Fibroblast of skin of right quadriceps (primary cell): ENCODE data around the gene CCNY.
"Not testable (repeated sequence)": the region's sequence is repeated elsewhere in the genome, so short reads cannot be mapped to it uniquely, and the experiment has no call there.

ENCODE experiments used
- DNase-seq: peaks from one replicate; pipeline ENCODE4 v3.0.0-alpha.2; 2013

The CCNY gene

GRCh38 chr10:35535136-35535535 is 198.8 kb downstream of the CCNY start:
- DNase-seq: no peak

- no peak for DNase-seq
These were observed 200.5 kb downstream of the CCNY start for GRCh38 chr10:35536789-35537188.

DNA sequence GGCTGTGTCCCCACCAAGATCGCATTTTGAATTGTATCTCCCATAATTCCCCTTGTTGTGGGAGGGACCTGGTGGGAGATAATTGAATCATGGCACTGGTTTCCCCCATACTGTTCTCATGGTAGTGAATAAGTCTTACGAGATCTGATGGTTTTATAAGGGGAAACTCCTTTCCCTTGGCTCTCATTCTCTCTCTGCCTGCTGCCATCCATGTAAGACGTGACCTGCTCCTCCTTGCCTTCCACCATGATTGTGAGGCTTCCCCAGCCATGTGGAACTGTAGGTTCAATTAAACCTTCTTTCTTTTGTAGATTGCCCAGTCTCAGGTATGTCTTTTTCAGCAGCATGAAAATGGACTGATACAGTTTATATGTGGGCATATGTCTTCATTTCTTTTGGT is 201.6 kb downstream of the CCNY start:
- not testable (repeated sequence) for DNase-seq

GRCh38 chr10:35540296-35541164 is 204.2 kb downstream of the CCNY start:
- no peak for DNase-seq

DNA sequence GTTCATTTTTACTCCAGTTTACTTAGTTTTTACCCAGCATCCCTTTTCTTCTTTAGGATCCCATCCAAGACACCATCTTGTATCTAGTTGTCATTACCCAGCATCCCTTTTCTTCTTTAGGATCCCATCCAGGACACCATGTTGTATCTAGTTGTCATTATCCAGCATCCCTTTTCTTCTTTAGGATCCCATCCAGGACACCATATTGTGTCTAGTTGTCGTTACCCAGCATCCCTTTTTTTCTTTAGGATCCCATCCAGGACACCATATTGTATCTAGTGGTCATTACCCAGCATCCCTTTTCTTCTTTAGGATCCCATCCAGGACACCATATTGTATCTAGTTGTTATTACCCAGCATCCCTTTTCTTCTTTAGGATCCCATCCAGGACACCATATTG is 205.4 kb downstream of the CCNY start:
- DNase-seq: no peak

DNA sequence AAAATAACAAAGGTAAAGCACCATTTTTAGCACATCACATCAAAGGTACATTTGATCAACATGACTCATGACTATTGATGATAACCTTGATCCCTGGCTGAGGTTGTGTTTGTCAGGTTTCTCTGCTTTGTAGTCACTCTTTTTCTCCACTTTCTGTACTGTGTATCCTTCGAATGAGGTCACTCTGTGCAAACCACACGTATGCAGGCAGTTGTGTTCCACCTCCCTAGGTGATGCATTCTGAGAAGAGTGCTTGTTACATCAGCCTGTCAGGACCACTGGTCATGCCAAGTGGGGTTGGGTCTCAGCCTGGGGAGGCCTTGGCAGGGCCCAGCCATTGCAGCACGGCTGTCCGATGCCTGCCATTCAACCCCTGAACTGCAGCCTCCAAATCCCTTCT is 206.0 kb downstream of the CCNY start:
- no peak for DNase-seq

DNA sequence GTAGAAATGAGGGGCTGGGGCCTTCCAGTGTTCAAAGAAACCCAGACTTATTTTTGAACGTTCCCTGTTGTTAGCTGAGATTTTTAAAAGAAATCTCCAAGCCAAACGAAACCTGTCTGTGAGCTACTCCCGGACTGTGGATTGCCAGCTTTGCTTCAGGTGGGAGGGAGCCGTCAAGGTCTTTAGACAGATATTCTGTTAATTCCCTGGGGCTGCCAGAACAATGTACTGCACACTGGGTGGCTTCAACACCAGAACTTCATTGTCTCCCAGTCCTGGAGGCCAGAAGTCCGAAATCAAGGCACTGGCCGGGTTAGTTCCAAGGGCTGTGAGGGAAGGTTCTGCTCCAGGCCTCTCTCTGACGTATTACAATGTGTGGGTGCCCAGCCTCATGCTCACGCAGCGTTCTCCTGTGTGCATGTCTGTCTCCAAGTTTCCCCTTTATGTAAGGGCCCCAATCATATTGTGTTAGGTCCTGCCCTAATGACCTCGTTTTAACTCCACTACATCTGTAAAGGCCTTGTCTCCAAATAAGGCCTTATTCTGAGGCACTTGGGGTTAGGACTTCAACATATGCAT is 208.9 kb downstream of the CCNY start:
- no peak for DNase-seq

DNA sequence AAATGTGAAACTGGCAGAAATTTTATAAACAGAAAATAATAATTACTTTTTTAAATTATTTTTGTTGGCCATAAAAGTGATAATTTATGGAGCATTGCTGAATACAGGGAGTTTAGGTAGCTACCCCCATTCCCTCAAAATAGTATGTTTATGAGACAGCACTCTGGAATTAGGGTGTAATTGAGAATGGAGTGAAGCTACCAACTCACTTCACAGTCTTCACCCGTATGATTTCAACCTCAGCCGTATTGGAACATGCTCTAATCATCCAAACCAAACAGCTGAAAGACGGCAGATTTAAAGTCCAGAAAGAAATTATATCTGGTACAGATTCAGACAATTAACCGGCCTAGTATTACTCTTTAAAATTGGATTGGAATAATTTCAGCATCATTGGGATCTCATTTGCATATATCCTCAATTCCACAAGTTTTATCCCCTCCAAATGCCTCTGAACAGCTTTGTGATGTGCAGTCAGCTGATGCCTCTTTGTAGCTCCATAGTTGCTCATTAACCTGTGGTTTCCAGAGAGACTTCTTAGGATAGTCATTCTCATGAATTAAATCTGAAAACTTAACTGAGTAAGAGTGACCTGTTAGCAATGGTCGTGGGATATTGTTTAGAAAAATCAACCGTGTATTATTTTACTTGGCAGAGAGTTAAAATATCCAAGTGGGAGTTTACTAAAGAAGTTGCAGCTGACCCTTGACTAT is 209.7 kb downstream of the CCNY start:
- DNase-seq: peak; percentile 53

GRCh38 chr10:35546824-35547225 is 210.5 kb downstream of the CCNY start:
- DNase-seq: peak; percentile 42

DNA sequence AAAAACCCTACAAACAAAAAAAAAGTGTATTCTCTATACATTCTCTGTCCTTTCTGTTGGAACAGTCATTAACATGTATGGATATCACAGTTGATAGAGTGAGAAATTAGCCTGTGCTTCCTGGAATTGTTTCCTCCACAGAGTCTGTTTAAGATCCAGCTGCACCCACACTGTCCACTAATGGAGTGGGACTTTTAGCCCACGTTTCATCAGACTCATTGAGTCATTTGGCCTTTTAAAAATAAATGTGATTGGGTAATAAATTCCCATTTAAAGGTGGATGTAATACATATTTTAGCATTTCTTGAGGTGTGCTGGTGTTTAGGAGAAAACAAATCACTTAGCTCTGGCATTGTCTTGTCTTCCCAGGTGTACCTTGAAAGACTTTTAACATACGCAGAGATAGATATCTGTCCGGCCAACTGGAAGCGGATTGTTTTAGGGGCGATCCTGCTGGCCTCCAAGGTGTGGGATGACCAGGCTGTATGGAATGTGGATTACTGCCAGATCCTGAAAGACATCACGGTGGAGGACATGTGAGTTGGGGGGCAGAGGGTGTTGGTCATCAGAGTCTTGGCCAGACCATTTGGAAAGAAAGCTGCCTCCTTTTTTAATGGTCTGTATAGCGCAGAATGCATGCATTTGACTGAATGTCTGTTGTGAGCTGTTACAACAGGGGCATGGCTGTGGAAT is 216.5 kb downstream of the CCNY start:
- no peak for DNase-seq

DNA sequence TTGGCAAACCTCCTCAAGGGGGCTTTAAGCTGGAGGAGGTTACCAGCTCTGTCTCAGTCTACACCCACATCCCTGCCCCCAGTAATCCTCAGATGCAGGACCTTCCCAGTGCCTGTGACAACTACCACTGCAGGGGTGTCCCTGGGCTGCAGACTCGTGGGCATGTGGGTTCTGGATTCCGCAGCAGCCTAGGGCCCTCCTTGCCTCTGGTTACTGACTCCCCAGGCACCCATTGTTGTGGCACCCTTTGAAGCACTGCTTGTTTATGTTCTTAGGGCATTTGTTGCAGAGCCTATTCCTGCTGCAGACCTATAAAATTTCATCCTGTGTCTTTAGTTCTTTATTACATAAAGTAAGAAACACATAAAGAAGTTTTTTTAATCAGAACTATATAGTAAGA is 217.7 kb downstream of the CCNY start:
- DNase-seq: no peak

DNA sequence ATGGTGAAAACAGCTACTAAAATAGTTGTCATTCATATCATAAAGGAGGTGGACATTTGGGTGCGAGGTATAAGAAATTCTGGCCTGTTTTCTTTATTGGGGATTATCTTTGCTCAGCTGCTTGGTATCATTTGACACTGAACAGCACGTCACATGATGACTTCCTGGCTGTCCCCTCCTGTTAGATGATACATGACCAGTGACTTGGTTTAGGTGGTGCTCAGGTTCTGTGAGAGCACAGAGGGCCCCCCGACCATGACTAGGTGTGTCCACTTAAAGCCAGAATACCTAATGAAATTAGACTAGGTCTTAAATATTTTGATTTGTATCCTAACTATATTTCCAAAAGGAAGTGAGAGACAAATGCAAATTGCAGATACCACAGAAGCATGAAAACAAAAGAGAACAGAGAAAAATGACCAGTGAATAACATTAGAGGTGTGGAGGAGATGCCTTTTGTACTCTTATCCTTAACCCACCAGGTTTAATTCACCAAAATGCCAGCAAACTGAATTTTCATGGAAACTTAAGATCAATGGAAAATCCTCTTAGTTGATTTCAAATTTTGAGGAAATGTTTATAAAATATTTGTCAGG is 218.2 kb downstream of the CCNY start:
- DNase-seq: no peak

DNA sequence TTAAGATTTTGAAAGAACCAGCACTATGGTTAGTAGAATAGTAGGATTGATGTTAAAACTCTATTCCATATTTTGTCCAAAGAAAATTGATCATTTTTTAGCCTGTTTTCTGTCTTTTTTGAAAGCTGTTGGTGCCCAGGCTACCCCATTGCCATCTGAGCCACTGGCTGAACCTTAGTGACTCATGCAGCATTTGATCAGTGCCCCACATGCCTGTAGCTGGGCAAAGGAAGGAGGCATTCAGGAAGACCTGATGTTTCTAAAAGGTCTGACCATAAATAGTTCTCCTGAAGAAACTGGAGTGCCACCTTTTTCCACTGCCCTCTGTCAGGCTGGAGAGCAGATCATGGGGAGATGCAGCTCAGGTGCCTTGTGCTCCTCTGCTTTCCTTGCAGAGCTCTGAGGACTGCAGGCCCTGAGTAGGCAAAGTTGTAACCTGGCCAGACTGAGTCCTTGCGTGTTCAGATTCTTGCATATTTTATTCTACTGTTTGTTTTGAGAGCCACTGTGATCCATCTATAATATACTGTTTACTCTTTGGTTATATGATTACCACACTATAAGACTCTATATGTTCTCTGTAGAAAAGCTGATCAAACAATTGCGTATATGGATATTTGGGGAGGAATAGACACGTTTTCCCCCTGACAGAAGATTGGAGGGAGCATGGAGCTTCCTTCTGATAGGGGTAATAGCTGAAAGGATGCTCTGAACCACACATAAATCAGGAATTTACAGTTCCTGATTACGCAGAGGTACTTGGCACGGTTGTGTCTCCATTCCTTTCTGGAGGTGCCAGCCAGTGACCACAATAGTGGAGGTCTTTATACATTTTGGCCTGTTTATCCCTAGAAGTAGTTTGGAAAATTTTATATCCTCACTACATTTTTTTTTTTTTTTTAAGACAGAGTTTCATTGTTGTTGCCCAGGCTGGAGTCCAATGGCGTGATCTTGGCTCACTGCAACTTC is 219.9 kb downstream of the CCNY start:
- no peak for DNase-seq

GRCh38 chr10:35558276-35558675 is 222.0 kb downstream of the CCNY start:
- no peak for DNase-seq

DNA sequence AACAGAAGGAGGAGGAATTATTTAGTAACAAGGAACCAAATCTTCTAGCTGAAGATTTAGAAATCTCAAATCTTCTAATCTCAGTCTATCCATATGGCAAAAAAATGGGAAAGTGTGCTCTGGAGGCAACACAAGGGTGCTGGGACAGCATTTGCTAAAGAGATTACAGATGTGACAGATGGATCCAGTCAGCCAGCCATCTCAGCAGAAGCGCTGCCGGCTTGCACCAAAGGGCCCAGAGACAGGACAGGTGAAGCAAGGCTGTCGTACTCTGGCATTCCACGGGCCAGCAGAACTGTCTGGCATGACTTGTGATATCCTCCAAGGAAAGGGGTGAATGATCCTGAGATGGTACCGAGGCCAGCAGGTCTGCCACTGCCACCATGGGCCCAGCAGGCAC is 223.1 kb downstream of the CCNY start:
- no peak for DNase-seq

DNA sequence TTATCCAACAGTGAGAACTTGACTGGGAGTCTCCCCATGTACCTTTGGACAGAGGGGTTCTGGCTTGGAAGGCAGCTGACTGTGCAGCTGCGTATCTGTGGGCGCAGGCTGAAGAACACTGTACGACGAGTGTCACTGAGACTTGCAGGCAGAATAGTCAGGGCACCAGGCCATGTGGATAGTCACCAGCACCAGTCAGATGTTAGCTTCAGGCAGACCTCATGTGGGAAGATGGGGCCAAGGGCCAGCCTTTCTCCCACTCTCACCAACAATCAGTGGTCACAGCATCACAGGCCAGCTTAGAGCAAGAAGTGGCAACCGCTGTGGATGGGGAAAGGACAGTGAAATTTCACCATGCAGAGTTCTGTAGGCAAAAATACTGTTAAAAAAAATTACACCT is 225.4 kb downstream of the CCNY start:
- DNase-seq: no peak

DNA sequence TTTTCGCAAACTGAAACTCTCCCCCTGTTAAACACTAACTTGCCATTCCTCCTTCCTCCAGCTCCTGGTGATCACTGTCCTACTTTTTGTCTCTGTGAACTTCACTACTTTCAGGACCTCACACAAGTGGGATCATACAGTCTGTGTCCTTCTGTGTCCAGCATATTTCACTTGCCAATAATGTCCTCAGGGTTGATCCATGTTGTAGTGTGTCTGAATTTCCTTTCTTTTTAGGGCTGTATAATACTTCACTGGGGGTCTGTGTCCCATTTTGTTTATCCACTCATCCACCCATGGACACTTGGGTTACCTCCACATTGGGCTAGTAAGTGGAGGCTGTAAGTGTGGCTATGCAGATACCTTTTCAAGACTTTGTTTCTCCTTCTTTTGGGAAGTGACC is 226.1 kb downstream of the CCNY start:
- DNase-seq: no peak

GRCh38 chr10:35563261-35563891 is 227.1 kb downstream of the CCNY start:
- peak; percentile 66 for DNase-seq

GRCh38 chr10:35564341-35564968 is 228.1 kb downstream of the CCNY start:
- DNase-seq: peak; percentile 50

GRCh38 chr10:35565602-35566081 is 229.3 kb downstream of the CCNY start:
- DNase-seq: peak; percentile 55

DNA sequence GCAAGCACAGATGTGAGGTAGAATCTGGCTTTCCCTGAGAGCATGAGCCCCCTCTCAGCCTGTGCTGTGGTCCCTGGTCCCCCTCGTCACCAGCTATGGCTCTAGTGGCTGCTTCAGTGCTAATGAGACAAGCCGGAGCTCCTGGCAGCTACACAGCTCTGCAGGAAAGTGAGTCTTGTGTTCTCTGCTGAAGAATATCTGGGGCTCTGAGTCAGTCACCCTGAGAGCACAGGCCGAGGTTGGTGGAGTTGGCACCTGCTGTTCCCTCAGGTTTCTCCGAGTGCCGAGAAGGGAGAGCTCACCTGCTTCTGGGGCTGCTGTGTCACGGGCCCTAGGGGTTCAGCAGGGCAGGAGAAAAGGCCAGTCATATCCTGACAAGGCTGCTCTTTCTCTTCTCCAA is 231.6 kb downstream of the CCNY start:
- DNase-seq: no peak
